Body of pancreas (tissue), 4 donors: Measurements from ENCODE around the gene GABRB1. TPM values are rescaled to one million over a fixed set of nuclear protein-coding genes. Genes with fewer than 3 reads are reported as not detected.

ENCODE experiments used
- ATAC-seq: fragments of 150-250 bp; one replicate; pipeline ENCODE4 v1.9.1; 2016
- DNase-seq, 4 donors: peaks; one replicate each; pipeline ENCODE4 v3.0.0-alpha.2; 2019
- H3K27ac ChIP-seq, 4 donors: fragments of 200-600 bp; sonication (generic); 1 replicate in 3 of 4; 2 replicates in 1 of 4; pipeline versions ENCODE4 v1.5.1 to v1.6.1; 2016 to 2019; ENCODE audit warnings: mild to moderate bottlenecking in 1 of 4, mixed read lengths in 1 of 4, moderate library complexity in 1 of 4
- H3K27me3 ChIP-seq, 2 donors: fragments of 200-600 bp; sonication (generic); one replicate each; pipeline ENCODE4 v1.6.0; 2016; ENCODE audit warnings: mild to moderate bottlenecking in 1 of 2
- H3K36me3 ChIP-seq, 2 donors: fragments of 200-600 bp; sonication (generic); replicated peaks in 1 of 2; 2 replicates each; pipeline ENCODE4 v1.5.1; 2016; ENCODE audit warnings: low read depth in 2 of 2; ENCODE audit not compliant: insufficient read depth in 1 of 2
- H3K4me1 ChIP-seq: fragments of 200-600 bp; sonication (generic); one replicate; pipeline ENCODE4 v1.6.0; 2016
- H3K4me3 ChIP-seq, 2 donors: fragments of 200-600 bp; sonication (generic); 1 replicate in 1 of 2; 2 replicates in 1 of 2; pipeline ENCODE4 v1.5.1; 2016 to 2019
- H3K9me3 ChIP-seq, 3 donors: fragments of 200-600 bp; sonication (generic); 1 replicate in 2 of 3; 2 replicates in 1 of 3; pipeline ENCODE4 v1.5.1; 2016
- POLR2A ChIP-seq, 3 donors: fragments of 450-650 bp; IDR thresholded peaks; one replicate each; pipeline ENCODE4 v1.6.1; 2016; ENCODE audit warnings: antibody characterized with exemption in 3 of 3, mild to moderate bottlenecking in 2 of 3
- WGBS, 2 donors: methylation state at CpG; one replicate each; pipeline ENCODE4 v1.1.5; 2017; 5-methylcytosine and 5-hydroxymethylcytosine counted together
- intact Hi-C: fragments of 100-400 bp; cut with DNase I; formaldehyde crosslinking; loops from one replicate; pipeline ENCODE4 v1.15.1; 2023
- total RNA-seq, 2 donors: library from RNA; depleted of rRNA; stranded (reverse); fragments of >200 nt; gene quantifications; one replicate each; pipeline ENCODE4 v1.1.0, GENCODE V29; 2016
- TF ChIP-seq, protein P1 (sequence below), 7 experiments: fragments of 450-650 bp in 4 of 7; fragments of 200-600 bp in 3 of 7; sonication (generic) in 3 of 7; IDR thresholded peaks; one replicate each; pipeline ENCODE4 v1.5.1; 2016 to 2019; ENCODE audit warnings: antibody characterized with exemption in 7 of 7

Gene GABRB1
- total RNA-seq, 2 donors from 2014 or later: not detected

GRCh38 chr4:47224361-47224760, 193.0 kb downstream of the GABRB1 start:
- DNase-seq (no peak), ATAC-seq (no peak)
- H3K9me3 ChIP-seq: no peaks in the 10 kb centered on the region
- H3K27me3 ChIP-seq: no peaks in the 10 kb centered on the region
- no peaks in the 10 kb centered on the region for H3K36me3 ChIP-seq
- no peak overlapping the region for H3K4me3 ChIP-seq
- H3K27ac ChIP-seq: no peak overlapping the region
- H3K4me1 ChIP-seq: no peaks in the 10 kb centered on the region
- intact Hi-C loops: no loop called here
- TF ChIP-seq, protein P1, sequence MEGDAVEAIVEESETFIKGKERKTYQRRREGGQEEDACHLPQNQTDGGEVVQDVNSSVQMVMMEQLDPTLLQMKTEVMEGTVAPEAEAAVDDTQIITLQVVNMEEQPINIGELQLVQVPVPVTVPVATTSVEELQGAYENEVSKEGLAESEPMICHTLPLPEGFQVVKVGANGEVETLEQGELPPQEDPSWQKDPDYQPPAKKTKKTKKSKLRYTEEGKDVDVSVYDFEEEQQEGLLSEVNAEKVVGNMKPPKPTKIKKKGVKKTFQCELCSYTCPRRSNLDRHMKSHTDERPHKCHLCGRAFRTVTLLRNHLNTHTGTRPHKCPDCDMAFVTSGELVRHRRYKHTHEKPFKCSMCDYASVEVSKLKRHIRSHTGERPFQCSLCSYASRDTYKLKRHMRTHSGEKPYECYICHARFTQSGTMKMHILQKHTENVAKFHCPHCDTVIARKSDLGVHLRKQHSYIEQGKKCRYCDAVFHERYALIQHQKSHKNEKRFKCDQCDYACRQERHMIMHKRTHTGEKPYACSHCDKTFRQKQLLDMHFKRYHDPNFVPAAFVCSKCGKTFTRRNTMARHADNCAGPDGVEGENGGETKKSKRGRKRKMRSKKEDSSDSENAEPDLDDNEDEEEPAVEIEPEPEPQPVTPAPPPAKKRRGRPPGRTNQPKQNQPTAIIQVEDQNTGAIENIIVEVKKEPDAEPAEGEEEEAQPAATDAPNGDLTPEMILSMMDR (IDR thresholded peaks at IDR 0.05): no peak
- TF ChIP-seq POLR2A (IDR thresholded peaks at IDR 0.05): no peak

DNA sequence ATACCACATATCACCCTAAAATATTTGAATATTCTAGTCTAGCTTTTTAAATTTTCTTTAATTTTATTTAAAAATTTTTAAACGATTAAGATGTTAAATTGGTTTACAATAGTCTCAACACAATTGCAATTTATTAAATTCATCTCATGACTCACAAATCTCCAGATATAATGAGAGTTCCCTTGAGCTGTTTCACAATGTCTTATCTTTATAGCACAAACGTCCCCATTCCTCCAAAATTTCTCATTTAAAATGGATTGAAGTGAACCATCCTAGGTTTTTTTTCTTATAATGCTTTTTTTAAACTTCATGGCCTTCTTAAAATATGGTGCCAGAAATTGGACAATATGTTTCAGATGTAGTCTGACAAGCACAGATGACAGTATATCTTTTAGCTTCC, 204.4 kb downstream of the GABRB1 start:
- Histone ChIP-seq H3K27ac (no peak overlapping the region), H3K36me3 (no peaks in the 10 kb centered on the region), H3K4me1 (no peaks in the 10 kb centered on the region), H3K27me3 (no peaks in the 10 kb centered on the region), H3K4me3 (no peak overlapping the region), H3K9me3 (no peaks in the 10 kb centered on the region)
- no peak for DNase-seq
- intact Hi-C loops: no loop called here
- no peak for TF ChIP-seq POLR2A (IDR thresholded peaks at IDR 0.05)
- TF ChIP-seq, protein P1 (IDR thresholded peaks at IDR 0.05): no peak
- 22 to 24% methylated on average over 2 of the region's 2 CpGs for WGBS, 2 donors
- no peak for ATAC-seq

- no peaks in the 10 kb centered on the region for H3K27me3 ChIP-seq
- no peaks in the 10 kb centered on the region for H3K36me3 ChIP-seq
- H3K27ac ChIP-seq: no peak overlapping the region
- WGBS, 2 donors: 45 to 47% methylated on average over 1 of the region's 1 CpG
- H3K9me3 ChIP-seq: no peaks in the 10 kb centered on the region
- no peak overlapping the region for H3K4me3 ChIP-seq
- TF ChIP-seq POLR2A (IDR thresholded peaks at IDR 0.05): no peak
- TF ChIP-seq, protein P1 (IDR thresholded peaks at IDR 0.05): no peak
- ATAC-seq: no peak
- intact Hi-C loops: no loop called here
- no peak for DNase-seq
- no peaks in the 10 kb centered on the region for H3K4me1 ChIP-seq
These were observed 207.3 kb downstream of the GABRB1 start for GRCh38 chr4:47238667-47239066.

DNA sequence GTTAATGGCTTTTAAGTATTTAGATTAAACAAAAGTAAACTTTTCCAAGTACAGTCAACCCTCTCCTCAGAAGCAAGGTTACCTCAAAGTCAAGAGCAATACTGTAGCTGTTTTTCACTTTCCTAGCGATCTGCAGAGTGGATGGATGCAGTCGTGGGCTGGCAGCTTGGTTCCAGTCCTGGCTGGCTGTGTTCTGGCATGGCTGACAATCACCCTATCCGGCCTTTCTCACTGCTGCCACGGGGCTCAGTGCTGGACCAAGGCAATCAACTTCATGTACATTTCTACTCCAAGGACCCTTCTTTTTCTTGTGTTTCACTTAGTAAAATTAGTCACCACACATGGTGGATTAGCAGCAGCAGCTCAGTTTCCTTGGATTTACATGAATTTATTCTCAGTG, 208.3 kb downstream of the GABRB1 start:
- ATAC-seq: no peak
- H3K4me1 ChIP-seq: no peaks in the 10 kb centered on the region
- no peaks in the 10 kb centered on the region for H3K27me3 ChIP-seq
- no peaks in the 10 kb centered on the region for H3K36me3 ChIP-seq
- no peak for DNase-seq
- H3K27ac ChIP-seq: no peak overlapping the region
- WGBS, 2 donors: 52% methylated on average over 4 of the region's 4 CpGs
- intact Hi-C loops: no loop called here
- TF ChIP-seq POLR2A (IDR thresholded peaks at IDR 0.05): no peak
- TF ChIP-seq, protein P1 (IDR thresholded peaks at IDR 0.05): no peak
- H3K4me3 ChIP-seq: no peak overlapping the region
- H3K9me3 ChIP-seq: no peaks in the 10 kb centered on the region

- no peaks in the 10 kb centered on the region for H3K36me3 ChIP-seq
- no peak overlapping the region for H3K4me3 ChIP-seq
- H3K4me1 ChIP-seq: no peaks in the 10 kb centered on the region
- intact Hi-C loops: no loop called here
- DNase-seq: no peak
- no peak overlapping the region for H3K27ac ChIP-seq
- no peaks in the 10 kb centered on the region for H3K9me3 ChIP-seq
- WGBS, 2 donors: 68 to 77% methylated on average over 9 of the region's 9 CpGs
- no peak for TF ChIP-seq POLR2A (IDR thresholded peaks at IDR 0.05)
- TF ChIP-seq, protein P1 (IDR thresholded peaks at IDR 0.05): no peak
- no peak for ATAC-seq
- no peaks in the 10 kb centered on the region for H3K27me3 ChIP-seq
These were observed 220.2 kb downstream of the GABRB1 start for GRCh38 chr4:47251348-47252135.
